ENCODE data around the gene TNS4.

DNA sequence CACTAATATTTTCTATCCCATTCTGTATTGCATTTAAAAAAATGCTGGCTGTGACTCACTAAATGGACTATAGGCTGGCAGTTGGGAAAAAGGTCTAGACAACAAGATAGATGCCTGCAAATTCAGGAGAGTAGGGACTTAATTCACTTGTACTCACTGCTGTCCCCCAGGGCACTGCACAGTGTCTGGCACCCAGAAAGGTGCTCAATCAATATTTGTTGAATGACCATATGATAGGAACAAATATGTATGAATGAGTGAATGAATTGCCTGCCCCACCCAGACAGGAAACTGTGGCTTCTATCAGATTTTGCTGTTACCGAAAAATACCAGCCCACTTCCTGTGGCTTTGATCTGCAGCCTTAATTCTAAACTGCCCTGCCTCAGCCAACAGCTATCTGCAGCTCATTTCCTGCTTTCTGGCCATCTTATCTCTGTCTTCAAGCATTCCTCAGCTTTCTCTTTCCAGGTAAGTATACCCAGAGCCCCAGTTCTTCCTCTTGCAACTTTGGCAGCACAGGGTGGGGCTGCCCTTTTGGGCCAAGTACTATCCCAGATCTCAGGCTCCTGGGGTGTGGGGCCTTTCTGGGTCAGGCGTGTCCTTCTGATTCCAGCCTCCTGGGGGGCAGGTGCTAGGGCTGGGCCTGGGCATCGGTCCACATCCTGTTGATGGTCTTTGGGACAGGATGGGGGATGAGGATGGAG lies 15.3 kb upstream of the TNS4 start:
- TF ChIP-seq, protein P1, sequence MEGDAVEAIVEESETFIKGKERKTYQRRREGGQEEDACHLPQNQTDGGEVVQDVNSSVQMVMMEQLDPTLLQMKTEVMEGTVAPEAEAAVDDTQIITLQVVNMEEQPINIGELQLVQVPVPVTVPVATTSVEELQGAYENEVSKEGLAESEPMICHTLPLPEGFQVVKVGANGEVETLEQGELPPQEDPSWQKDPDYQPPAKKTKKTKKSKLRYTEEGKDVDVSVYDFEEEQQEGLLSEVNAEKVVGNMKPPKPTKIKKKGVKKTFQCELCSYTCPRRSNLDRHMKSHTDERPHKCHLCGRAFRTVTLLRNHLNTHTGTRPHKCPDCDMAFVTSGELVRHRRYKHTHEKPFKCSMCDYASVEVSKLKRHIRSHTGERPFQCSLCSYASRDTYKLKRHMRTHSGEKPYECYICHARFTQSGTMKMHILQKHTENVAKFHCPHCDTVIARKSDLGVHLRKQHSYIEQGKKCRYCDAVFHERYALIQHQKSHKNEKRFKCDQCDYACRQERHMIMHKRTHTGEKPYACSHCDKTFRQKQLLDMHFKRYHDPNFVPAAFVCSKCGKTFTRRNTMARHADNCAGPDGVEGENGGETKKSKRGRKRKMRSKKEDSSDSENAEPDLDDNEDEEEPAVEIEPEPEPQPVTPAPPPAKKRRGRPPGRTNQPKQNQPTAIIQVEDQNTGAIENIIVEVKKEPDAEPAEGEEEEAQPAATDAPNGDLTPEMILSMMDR (conservative IDR thresholded peaks at IDR 0.05; ENCODE audit: low read depth, low read length) = no peak
- TF ChIP-seq EZH2 (IDR thresholded peaks at IDR 0.05; ENCODE audit: low read length, unreplicated experiment) (no peak), EZH2phosphoT487 (IDR thresholded peaks at IDR 0.05; ENCODE audit: borderline replicate concordance, low read length) (no peak)
